GM19240 (cell line): ENCODE data around the gene RANGRF.

Experiments used
- DNase-seq: peaks from one replicate; pipeline ENCODE4 v3.0.0; 2011; ENCODE audit warnings: low spot score; ENCODE audit not compliant: insufficient read length

The RANGRF gene

DNA sequence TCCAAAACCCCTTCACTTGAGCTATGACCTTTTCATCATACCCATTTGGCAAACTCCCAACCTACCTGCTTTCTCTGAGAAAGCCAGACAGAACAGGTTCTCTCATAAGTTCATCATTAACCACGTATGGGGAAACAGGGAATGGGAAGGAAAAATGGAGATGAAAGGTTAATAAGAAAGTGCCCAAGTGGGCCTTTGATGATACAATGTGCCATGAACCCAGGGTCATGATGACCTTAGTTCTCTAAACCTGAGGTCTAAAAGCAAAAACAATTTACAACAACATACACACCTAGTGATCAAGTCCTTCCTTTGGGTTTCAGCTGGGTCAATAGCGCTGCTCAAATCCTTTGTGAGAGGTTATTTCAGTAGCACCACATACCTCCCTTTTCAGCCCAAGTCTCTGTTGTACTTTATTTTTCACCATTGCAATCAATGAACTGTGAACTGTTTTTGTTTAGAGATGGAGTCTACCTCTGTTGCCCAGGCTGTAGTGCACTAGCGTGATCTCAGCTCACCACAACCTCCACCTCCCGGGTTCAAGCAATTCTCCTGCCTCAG, 14.5 kb upstream of the RANGRF start:
- no peak for DNase-seq

DNA sequence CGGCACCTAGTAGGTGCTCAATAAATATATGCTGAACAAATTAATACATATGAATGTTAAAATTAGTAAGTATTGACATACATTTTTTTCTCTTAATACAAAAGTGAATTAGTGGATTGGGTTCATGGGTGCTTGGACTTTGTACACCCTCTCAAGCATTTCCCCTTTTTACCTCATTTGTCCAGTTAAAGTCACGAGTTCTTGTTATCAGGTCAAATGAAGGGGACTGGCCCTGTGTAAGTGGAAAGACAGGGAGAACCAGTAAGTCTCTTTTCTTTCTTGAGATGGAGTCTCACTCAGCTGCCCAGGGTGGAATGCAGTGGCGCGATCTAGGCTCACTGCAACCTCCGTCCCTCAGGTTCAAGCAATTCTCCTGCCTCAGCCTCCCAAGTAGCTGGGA, 13.7 kb upstream of the RANGRF start:
- no peak for DNase-seq

DNA sequence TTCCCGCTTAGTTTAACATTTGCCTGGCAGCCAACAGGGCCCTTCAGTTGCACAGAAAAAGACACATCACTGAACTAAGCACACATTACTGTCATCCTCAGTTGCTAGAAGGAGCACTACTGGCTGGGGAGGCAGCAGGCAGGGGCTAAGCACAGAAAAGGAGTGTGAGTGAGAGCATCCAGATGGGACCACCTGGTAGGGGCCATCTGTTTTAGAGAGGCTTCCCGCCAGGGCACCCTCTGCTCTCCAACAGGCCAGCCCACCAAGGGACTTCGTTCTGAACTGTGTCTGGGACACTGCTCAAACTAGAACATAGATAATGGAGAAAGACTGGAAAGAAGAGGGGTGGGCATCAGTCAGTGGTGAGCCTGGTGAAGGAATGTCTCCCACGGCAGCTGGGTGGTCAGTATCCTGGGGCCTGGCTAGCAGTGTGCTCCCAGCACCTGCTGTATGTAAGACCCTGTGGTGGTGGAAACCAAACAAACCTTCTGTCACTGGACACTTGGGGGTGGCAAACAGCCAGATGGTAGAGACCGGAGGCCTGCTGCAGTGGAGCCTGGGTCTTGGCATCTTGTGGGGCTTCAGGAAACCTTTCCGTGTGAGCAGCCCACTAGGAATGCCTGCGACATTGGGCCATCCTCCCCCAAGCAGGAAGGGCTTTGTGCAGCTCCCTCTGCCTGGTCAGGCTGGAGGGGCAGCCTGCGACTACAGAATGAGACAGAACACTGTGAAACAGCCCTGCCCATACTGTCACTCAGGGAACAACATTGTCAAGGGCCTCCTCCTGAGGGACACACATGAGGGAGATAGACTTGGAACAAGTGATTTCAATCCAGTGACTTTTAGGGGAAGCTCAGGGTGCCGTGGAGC, 12.8 kb upstream of the RANGRF start:
- no peak for DNase-seq

DNA sequence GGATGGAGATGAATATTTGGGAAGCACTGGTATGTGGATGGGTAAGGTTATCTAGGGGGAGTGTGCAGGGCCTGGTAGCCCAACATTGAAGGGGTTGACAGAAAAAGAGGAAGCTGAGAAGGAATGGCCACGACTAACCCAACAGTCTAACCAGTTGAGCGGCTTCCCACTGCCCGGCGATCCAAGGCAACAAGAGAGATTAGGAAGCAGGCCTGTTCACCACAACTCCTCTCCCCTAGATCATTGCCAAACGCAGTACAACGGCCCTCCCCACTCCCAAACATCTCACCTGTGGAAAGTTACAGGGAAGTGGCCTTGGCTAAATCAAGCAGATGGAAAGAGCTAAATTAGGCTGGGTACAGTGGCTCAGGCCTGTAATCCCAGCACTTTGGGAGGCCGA, 11.2 kb upstream of the RANGRF start:
- DNase-seq: no peak

DNA sequence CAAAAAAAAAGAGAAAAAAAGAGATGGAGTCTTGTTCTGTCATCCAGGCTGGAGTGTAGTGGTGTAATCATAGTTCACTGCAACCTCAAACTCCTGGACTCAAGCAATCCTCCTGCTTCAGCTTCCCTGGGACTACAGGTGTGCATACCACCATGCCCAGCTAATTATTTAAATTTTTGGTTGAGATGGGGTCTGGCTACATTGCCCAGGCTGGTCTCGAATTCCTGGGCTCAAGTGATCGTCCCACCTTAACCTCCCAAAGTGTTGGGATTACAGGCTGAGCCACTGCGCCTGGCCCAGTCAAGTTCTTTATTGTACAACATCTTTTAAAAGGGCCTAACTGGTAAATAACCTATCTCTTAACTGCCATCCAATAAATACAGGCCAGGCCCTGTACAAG, 6.1 kb upstream of the RANGRF start:
- no peak for DNase-seq

DNA sequence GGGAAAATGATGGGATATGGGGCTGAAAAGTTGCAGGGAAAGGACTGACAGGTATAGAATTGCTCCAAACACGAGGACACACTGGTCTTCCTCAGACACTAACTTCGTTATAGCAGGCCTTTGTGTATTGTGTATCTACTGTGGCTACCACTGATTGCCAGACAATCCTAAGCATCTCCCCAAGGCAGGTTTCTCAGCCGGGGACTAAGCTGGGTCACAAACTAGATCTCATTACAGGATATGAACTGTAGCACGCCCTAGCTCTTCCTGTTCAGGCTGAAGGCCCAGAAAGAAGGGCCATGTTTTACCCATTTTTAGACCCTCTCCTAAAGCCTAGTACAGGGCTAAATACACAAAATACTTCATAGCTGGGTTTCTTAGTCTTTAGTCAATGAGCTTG, 5.1 kb upstream of the RANGRF start:
- DNase-seq: no peak

DNA sequence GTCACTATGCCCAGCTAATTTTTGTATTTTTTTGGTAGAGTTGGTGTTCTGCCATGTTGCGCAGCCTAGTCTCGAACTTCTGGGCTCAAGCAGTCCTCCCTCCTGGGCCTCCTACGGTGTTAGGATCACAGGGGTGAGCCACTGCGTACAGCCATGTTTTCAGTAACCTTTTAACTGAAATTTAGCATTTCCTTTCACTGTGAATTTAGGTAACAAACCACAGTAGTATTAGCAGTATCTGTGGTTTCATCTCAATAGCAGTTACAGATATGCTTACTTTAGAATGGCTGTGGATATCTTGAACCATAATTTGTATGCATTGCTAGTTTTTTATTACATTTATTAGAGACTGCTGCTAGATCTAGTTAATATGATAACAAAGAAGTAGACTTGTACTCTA, 4.3 kb upstream of the RANGRF start:
- no peak for DNase-seq

DNA sequence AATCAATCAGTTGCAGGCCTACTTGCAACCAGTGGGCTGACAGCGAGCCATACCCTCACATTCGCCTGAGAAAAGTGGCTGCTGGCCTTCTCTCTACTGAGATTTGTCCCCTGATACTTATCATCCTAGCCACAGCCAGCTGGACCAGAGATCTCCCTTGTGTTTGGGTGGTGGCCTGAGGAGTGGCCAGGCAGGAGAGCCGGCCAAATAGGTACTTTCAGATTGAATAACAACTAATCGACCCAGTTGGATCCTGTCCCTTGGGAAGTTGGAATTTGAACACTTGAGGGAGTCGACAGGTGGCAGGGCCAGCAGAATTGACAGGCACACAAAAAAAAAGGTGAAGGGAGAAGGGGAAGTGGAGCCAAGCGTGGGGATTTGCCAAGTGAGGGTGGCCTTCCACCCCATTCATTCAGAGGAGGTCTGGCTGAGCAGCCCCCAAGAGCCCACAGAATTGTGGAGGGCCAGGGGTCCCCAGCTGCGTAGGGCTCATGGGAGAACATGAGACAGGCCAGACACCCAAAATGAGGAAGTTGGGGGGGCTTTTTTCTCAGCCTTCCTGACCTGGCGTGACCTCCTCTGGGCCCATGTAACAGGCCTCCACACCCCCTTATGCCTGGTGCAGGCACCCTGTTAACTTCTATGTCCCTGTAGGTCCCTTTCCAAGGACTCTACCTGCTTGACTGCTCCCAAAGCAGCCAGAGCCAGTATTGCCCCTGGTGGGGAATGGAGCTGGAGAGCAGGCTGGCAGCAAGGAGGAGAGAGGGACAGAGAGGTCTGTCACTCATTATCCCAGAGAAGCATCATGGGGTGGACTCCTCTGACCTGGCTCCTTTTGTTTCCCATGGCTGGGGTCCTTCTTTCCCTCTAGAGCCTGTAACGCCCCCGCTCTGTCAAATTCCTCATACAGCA, 2.9 kb upstream of the RANGRF start:
- DNase-seq: no peak

DNA sequence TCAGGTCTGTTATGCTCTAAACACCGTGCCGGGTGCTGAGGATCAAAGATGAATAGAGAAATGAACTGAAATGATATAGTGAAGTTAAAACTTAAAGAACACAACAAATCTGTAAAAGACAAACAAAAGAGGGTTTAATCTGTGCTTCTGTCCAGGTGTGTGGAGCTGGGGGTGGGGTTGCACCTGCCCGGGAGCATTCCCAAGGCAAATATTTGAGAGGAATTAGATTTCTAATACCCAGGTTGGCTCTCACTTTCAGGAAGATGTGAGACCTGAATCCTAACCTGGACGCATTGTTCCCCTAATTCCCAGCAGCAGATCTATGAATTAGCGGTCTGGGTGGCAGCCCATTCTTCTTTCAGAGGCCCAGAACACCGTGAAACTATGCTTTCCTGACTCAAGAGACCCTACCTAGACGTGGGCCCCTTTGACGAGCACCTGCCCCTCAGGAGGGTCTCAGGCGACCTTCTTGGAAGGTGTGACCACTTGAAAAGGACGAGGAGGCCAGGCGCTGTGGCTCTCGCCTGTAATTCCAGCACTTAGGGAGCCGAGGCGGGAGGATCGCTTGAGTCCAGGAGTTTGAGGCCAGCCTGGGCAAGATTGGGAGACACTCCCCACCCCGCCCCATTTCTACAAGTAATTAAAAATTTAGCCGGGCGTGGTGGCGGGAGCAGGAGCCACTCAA, 677 bp upstream of the RANGRF start:
- no peak for DNase-seq

DNA sequence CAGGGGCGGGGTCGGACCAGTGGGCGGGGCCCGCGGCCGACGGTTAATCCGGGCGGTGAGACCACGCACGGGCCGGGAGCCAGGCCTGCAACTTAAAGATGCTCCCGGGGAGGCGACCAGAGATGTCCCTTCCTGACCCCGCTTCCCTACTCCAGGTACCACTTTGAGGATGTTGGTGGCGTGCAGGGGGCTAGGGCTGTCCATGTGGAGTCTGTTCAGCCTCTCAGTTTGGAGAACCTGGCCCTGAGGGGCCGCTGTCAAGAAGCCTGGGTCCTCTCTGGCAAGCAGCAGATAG, 580 bp downstream of the RANGRF start:
- peak; percentile 44 for DNase-seq

DNA sequence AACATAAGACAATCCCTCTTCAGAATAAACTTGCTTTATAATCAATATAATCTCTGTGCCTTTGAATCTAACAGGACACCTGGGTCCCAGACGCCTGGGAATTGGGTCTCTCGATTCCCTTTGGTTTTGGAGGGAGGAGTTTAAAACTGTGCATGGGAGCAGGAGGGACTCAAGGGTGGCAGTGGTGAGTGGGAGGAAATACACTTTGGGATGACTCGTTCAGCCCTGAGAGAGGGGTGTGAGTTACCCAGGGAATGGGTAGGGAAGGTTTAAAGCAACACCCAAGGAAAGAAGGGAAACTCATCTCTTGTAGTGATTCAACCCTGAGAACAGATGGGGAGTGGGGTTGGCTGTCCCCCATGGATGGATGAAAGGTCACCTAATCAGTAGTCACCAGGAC, 1.6 kb downstream of the RANGRF start:
- no peak for DNase-seq

DNA sequence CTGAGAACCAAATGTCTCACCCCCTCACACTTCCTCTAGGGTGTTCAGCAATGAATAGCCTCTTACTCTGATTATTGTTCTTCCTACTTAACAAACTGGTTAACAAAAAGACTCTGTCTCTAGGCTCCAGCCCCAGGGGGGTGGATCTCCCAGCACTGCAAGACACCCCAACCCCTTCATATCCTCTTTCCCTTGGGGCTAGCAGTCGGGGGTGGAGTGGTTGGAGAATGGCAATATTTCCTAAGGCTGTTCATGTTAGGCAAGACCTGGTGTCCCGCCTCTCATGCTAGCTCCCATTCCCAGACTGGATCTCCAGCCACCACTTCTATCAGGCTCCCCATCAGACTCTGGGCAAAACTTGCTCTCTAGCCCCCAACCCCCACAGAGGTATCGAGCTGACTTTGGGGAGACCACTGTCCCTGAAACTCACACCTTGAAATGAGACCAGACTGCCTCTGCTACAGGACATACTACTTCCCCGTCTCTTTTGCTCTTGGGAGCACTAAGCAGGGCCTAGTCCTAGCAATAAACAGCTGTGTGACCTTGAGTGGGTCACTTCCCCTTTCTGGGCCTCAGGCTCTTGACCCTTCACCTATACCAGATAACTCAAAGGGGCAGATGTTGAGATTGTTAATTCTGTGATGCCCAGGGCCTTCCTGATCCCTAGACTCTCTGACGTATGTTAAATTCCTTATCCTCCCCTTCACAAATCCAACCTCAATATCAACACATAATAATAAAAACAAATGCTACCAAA, 4.3 kb downstream of the RANGRF start:
- DNase-seq: no peak

DNA sequence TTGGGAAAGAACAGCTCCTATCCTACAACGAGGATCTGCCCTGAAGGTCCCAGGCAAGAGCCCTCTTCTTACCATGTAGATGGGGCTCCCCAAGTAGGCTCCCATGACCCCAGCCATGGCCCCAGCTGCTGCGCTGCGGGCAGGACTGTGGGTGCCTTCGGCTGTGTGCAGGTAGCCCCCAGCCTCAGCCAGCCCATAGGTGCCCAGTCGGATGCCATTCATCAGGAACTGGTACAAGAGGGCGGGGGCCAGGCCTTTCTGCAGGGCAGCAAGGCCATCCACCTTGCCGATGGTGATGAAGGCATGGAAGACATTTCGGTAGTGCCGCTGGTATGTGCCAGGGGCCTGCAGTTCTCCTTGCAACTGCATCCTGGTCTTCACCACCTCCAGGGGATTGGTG, 5.9 kb downstream of the RANGRF start:
- no peak for DNase-seq

DNA sequence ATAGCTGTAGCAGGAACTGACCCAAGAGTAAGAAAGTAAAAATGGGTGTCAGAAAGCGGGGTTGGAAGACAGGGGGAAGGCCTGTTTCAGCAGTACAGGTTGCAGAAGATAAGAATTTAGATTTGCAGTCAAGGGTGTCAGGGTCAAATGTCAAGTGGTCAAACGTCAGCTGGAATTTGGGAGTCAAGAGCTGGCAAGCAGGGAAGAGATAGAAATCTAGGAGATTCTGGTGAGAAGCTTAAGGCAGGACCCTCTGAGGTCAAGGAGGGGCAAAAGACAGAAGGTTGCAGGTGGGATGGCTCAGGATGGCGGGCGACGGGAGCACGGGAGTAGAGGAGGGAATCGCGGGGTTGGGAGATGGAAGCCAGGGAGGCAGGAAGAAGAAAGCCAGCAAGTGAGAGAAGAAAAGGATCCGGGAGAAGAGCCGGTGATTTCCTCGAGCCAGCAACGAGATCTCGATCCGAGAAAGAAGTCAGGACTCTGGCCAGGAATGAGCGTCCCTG, 6.4 kb downstream of the RANGRF start:
- no peak for DNase-seq

DNA sequence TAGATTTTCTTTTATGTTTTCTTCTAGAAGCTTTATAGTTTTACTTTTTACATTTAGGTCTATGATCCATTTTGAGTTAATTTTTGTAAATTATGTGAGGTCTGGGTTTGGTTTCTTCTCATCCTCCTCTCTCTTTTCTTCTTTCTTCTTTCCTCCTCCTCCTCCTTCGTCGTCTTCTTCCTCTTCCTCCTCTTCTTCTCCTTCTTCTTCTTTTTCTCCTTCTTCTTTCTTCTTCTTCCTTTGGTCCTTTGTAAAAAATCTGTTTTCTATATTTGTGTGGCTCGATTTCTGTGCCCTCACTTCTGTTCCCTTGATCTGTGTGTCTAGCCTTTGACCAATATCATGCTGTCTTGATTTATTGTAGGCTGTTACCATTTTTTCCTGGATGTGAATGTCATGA, 11.8 kb downstream of the RANGRF start:
- no peak for DNase-seq

DNA sequence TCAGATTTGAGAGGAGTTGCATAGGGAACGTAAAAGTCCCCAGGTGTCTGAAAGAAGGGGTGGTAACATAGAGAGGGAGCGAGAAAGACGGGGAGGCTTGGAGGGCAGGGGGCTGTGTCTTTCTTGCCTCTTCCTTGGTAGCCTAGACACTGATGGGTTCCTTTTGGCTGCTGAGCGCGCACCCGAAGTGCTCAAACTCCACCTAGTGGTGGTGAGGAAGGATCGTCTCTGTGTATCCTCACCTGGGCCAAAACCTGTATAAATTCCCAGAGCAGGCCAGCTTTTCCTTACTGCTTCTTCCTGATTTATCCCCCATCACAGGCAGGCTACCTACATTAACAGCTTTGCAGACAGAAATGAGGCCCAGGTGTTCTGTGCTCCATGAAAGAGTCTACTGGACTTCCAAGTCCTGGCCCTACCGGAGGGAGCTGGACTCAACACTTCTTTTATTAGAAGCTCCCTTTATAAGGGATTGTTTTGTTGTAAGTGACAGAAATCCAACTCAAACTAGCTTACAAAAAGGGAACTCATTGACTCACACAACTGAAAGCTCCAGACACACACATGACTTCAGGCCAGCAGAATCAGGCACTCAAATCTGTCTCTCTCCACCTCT, 12.3 kb downstream of the RANGRF start:
- DNase-seq: peak; percentile 83

DNA sequence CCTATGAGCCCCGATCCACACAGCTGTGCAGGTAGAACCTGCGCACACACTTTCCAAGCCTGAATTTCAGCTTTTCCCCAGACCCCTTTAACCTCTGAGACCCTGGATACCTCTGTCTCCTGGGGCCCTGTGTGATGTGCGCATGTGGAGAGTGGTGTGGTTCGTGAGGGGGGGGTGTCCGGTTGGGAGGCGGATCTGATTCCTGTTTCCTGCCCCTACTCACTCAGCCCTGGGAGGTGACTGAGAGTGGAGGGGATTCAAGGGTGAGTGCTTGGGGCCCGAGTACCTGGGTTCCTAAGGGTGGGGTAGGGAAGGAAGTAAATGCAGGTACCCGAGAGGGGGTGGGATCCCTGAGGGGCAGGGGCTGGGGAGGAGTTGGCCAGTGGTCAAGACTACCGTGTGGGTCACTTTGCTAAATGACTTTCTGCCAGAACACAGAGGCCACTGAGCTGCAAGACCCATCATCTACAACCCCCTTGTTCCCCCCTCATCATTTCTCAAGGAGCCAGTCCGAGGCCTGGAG, 22.2 kb downstream of the RANGRF start:
- no peak for DNase-seq

DNA sequence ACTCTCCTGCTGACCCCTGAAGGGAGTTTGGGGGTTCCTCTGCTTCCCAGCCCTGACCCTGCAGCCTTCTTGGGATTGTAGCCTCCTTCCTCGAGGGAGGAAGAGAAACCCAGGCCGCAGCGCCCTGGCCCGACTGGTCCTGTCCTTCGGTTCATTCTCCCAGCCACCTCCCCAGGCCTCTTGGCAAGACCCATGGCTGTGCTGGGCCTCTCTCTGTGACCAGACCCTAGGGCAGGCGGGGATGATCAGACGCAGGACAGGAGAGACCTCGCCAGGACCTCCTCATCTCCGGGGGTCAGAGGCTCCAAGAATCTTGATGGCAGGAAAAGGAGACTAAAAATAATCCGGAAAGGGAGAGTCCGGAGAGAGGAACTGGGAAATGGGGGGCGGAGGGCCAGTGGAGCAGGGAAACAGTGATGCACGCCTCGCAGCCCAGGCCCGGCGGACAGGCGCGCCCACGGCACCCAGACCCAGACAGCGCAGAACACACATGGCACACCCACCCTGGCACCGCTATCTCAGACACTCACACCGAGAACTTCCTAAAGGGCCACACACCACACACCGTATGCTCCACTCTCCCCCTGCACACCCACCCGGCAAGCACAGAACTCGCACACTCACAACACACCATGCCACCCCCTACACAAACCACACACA, 22.8 kb downstream of the RANGRF start:
- no peak for DNase-seq

DNA sequence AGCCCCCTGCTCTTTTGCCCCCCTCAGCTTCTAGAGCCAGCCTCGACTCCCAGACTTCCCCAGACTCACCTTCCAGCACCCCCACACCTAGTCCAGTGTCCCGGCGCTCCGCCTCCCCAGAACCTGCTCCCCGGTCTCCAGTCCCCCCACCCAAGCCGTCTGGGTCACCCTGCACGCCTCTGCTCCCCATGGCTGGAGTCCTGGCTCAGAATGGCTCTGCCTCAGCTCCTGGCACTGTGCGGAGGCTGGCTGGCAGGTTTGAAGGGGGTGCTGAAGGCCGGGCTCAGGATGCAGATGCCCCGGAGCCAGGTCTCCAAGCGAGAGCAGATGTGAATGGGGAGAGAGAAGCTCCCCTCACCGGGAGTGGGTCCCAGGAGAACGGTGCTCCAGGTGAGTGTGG, 23.8 kb downstream of the RANGRF start:
- no peak for DNase-seq
